ENCODE results near the gene FNDC11. TPM values are rescaled to one million over a fixed set of nuclear protein-coding genes. Genes with fewer than 3 reads are reported as not detected.
"Not testable (repeated sequence)": the region's sequence is repeated elsewhere in the genome, so short reads cannot be mapped to it uniquely, and the experiment has no call there.

Gene FNDC11
- polyA plus RNA-seq, 6 donors from 2014 or later = 0.08 to 5.2 (median 1.8) TPM

DNA sequence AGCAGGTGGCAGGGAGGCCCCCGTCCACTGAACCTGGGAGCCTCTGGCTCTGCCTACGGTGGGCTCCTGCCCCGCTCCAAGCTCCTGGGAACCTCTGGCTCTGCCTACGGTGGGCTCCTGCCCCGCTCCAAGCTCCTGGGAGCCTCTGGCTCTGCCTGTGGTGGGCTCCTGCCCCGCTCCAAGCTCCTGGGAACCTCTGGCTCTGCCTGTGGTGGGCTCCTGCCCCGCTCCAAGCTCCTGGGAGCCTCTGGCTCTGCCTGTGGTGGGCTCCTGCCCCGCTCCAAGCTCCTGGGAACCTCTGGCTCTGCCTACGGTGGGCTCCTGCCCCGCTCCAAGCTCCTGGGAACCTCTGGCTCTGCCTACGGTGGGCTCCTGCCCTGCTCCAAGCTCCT lies 17.1 kb downstream of the FNDC11 start:
- H3K27ac Mint-ChIP-seq; H3K9me3 Mint-ChIP-seq; ATAC-seq (ENCODE audit: low read depth in 2 of 2); H3K4me3 Mint-ChIP-seq; DNase-seq; H3K36me3 Mint-ChIP-seq; H3K27me3 Mint-ChIP-seq: not testable (repeated sequence)
- H3K4me1 Mint-ChIP-seq = peaks cover 26 to 35% (median 28%) of the 10 kb centered on the region in 3 donors

DNA sequence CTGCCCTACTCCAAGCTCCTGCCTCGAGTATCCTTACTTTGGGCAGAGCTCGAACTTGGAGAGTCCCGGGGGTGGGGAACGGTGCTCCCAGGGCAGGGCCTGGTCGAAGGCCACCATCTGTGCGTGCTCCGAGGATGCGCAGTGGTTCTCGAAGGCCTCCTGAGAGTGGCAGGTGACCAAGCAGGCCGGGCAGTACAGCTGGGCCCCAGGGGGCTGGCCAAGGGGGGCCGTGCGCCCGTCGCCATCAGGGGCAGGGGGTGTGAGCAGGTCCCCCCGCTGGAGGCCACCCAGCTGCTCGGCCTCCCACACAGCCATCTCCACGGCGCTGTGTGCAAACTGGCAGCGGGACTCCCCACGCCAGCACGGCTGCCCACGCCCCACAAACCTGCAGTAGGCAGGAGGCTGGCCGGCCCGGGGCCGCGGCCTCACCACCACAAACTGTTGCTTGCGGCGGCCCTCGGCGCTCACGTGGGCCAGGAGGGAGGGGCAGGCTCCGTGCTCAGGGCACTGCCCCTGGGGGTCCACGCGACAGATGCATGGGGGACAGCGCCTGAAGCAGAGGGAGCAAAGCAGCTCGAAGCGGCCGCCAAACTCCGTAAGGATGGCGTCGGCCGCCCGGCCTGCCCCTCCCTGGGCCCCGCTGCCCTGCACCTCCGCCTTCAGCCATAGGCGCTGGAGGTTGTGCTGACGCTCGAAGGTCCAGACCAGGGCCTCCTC lies 18.3 kb downstream of the FNDC11 start:
- DNase-seq (no peak), ATAC-seq (ENCODE audit: low read depth in 2 of 2) (no peak)
- Mint-ChIP-seq H3K4me3 (peak overlapping the region in 2 of 8 donors; percentile 25 to 87), H3K27ac (no peak overlapping the region), H3K36me3 (no peaks in the 10 kb centered on the region), H3K27me3 (no peaks in the 10 kb centered on the region), H3K9me3 (no peaks in the 10 kb centered on the region), H3K4me1 (peaks cover 24 to 30% (median 29%) of the 10 kb centered on the region in 3 donors)

DNA sequence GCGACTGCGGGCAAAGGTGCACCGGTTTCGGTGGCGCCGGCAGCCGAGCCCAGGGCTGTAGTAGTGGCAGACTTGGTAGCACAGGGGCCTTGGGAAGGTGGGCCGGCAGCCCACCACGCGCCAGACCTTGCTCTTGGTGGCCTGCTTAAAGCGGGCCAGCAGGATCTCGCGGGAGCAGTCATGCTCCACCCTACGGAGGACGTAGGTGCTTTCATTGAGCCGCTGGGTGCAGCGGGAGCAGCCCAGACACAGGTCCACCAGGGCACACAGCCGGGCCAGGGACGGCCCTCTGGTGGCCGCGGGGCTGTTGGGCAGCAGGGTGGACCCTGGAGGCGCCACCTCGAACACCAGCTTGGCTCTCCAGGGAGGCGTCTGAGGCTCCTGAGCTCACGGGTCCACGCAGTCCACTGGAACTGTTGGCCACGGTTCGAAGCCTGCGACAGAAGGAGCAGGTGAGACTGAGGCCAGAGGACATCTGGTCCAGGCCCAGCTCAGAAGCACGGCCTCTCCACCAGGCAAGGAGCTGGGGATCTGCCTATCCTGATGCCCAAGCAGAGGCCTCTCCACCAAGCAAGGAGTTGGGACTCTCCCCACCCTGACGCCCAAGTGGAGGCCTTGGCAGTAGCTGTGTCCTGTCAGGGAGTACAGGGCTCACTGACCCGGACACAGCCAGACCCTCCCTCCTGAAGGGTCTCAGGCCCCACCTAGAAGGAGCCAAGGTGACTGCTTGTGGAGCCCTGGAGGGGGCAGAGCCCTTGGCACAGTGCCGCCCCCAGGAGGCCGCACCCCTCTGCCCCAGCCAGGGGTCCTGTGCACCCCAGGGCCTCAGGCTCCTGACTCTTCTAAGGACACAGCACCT lies 19.1 kb downstream of the FNDC11 start:
- no peaks in the 10 kb centered on the region for H3K27me3 Mint-ChIP-seq
- ATAC-seq (ENCODE audit: low read depth in 2 of 2) (no peak), DNase-seq (no peak)
- peaks cover 16 to 22% (median 21%) of the 10 kb centered on the region in 3 donors for H3K4me1 Mint-ChIP-seq
- H3K27ac Mint-ChIP-seq = peak overlapping the region in 5 of 6 donors; percentile 44 to 96 (median 88)
- H3K9me3 Mint-ChIP-seq = no peaks in the 10 kb centered on the region
- no peaks in the 10 kb centered on the region for H3K36me3 Mint-ChIP-seq
- H3K4me3 Mint-ChIP-seq = peak overlapping the region; percentile 74 to 93 (median 87)

DNA sequence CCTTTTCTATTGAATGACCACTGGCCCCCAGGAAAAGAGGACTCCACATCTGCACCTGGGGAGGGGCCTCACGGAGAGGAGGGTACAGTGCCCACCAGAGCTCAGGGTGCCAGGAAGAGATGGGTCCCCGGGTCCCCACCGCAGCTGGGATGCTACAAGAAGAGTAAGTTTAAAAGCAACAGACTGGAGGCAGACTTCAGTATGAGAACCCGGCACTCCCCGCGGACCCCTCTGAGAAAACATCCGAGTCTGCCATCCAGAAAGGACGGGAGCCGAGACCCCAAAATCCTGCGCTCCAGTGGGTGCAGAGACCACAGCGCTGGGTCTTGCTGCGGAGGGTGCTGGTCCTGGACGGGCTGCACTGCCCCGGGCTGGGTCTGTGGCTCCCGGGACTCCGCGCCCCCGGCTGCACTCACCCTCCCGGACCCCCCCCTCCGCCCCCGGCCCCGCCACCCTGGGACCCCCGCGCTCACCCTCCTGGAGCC lies 19.7 kb downstream of the FNDC11 start:
- Mint-ChIP-seq H3K9me3 (no peaks in the 10 kb centered on the region), H3K27ac (peak overlapping the region in 5 of 6 donors; percentile 44 to 96 (median 88)), H3K4me3 (peak overlapping the region; percentile 74 to 93 (median 87)), H3K27me3 (no peaks in the 10 kb centered on the region), H3K36me3 (no peaks in the 10 kb centered on the region), H3K4me1 (peaks cover 13 to 19% (median 18%) of the 10 kb centered on the region in 3 donors)
- ATAC-seq (ENCODE audit: low read depth in 2 of 2) (peak; percentile 22 to 44), DNase-seq (no peak)

DNA sequence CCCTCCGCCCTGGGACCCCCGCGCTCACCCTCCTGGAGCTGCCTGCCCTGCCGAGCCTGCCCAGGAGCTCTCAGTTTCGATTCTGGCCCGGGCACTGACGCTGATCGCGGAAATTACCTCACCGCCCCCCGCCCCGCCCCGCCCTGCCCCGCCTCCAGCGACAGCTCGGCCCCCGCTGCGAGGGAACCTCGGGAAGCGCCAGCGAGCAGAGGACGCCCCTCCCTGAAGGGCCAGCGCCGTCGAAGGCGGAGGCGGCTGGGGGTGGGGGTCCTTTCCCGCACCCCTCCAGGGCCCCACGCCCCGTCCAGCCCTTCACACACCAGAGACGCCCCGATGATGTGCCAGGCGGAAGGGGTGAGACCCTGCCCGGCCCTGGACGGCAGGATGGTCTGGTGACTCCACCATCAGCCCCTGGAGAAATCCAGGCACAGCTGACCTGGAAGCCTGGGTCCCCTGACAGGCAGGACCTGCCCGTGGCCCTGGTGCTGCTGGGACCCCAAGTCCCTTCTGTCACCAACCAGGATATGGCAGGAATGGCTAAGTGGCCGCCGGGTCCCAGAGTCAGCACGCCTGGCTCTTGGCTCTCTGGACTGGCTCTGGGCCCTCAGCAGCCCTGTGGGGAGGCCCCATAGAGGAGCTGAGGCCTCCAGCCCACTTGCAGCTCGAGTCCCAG lies 20.3 kb downstream of the FNDC11 start, which contains the start of gene HELZ2:
Gene HELZ2 (minus strand): TSS at position 84 of the 673 bp plus-strand sequence. CDS start 1,854 bp downstream, outside the sequence.
- Mint-ChIP-seq H3K36me3 (no peaks in the 10 kb centered on the region), H3K4me3 (peak within 1 kb of the TSS; percentile 74 to 93 (median 87)), H3K4me1 (peaks cover 10 to 15% (median 13%) of the 10 kb centered on the region in 3 donors), H3K9me3 (no peaks in the 10 kb centered on the region), H3K27ac (peak within 1 kb of the TSS in 5 of 6 donors; percentile 80 to 96 (median 90)), H3K27me3 (no peaks in the 10 kb centered on the region)
- peak; percentile 63 for DNase-seq
- peak; percentile 94 to 95 for ATAC-seq (ENCODE audit: low read depth in 2 of 2)

DNA sequence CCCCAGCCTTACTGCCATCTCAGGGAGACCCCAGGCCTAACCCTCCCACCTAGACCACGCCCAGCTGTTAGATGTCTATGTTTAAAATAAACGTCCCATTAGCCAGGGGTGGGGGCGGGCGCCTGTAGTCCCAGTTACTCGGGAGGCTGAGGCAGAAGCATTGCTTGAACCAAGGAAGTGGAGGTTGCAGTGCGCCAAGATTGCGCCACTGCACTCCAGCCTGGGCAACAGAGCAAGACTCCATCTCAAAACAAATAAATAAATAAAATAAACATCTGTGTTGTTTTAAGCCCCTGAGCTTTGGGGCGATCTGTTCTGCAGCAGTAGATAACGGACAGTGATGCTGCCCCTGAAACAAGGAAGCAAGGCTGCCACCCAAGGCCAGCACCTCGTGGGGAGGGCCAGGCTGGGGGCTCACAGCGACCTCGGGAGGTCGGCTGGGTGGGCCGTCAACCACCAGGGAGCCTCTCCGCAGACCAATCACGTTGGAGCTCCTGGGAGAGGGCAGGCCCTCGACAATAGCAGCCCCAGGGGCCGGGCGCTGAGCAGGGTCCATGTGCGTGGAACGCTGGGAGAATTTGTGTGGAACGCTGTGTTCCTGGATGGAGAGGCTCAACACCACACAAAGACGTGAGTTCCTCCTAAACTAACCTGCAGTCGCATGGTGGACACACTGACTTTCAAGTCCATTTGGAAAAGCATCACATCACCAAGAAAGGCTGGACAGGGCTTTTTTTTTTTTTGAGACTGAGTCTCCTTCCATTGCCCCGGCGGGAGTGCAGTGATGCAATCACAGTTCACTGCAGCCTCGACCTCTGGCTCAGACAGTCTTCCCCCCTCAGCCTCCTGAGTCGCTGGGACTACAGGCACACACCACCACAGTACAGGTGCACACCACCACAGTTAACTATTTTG lies 21.1 kb downstream of the FNDC11 start:
- H3K4me3 Mint-ChIP-seq = peak overlapping the region; percentile 47 to 87 (median 79)
- H3K36me3 Mint-ChIP-seq = no peaks in the 10 kb centered on the region
- DNase-seq (no peak), ATAC-seq (ENCODE audit: low read depth in 2 of 2) (no peak)
- H3K9me3 Mint-ChIP-seq = no peaks in the 10 kb centered on the region
- peak overlapping the region in 4 of 6 donors; percentile 47 to 88 (median 72) for H3K27ac Mint-ChIP-seq
- peaks cover 4 to 12% (median 7%) of the 10 kb centered on the region in 3 donors for H3K4me1 Mint-ChIP-seq
- H3K27me3 Mint-ChIP-seq = no peaks in the 10 kb centered on the region

DNA sequence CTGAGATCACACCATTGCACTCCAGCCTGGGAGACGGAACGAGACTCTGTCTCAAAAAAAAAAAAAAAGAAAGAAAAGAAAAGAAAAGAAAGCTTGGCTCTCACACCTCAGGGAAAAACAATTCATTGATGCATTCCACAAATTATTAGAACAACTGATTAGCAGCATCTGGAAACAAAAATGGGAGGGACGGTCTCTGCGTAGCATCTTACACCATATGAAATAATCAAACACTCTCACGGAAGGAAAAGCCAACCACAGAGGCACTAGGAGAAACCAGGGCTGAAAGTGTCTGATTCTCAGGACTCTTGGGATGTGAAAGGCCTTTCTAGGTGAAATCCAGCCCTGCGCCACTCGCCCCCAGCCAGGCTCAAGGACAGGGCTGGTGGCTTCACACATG lies 22.4 kb downstream of the FNDC11 start:
- peak overlapping the region in 3 of 6 donors; percentile 0 to 32 (median 6) for H3K27ac Mint-ChIP-seq
- no peaks in the 10 kb centered on the region for H3K9me3 Mint-ChIP-seq
- H3K36me3 Mint-ChIP-seq = no peaks in the 10 kb centered on the region
- ATAC-seq (ENCODE audit: low read depth in 2 of 2) = no peak
- H3K27me3 Mint-ChIP-seq = no peaks in the 10 kb centered on the region
- H3K4me1 Mint-ChIP-seq = peaks cover 11 to 17% (median 14%) of the 10 kb centered on the region in 3 donors
- H3K4me3 Mint-ChIP-seq = peak overlapping the region in 2 of 8 donors; percentile 50 to 72
- no peak for DNase-seq

DNA sequence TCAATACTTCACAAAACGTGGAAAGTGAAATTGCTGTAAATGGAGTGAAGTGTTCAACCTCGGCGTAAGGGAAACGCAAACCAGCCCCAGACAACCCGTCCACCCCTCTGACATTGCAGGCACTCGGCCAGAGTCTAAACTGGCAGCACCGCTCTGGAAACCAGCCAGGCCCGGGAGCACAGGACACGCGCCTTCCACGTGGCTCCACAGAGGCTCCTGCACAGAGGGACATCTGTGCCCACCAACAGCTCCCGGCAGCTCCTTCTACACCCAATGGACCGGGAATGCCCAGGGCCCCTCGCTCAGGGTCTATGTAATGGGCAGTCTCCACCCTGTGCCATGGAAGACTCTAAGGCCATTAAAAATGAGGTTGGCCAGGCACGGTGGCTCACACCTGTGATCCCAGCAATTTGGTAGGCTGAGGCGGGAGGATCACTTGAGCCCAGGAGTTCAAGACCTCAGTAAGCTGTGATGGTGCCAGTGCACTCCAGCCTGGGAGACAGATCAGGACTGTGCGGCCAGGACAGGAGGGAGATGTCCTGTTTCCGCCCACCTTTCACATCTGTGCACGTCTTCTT lies 23.4 kb downstream of the FNDC11 start:
- peak overlapping the region in 1 of 8 donors; percentile 42 for H3K4me3 Mint-ChIP-seq
- no peak for DNase-seq
- H3K27me3 Mint-ChIP-seq = no peaks in the 10 kb centered on the region
- H3K9me3 Mint-ChIP-seq = no peaks in the 10 kb centered on the region
- H3K36me3 Mint-ChIP-seq = no peaks in the 10 kb centered on the region
- peaks cover 11 to 17% (median 14%) of the 10 kb centered on the region in 3 donors for H3K4me1 Mint-ChIP-seq
- no peak for ATAC-seq (ENCODE audit: low read depth in 2 of 2)
- H3K27ac Mint-ChIP-seq = no peak overlapping the region

DNA sequence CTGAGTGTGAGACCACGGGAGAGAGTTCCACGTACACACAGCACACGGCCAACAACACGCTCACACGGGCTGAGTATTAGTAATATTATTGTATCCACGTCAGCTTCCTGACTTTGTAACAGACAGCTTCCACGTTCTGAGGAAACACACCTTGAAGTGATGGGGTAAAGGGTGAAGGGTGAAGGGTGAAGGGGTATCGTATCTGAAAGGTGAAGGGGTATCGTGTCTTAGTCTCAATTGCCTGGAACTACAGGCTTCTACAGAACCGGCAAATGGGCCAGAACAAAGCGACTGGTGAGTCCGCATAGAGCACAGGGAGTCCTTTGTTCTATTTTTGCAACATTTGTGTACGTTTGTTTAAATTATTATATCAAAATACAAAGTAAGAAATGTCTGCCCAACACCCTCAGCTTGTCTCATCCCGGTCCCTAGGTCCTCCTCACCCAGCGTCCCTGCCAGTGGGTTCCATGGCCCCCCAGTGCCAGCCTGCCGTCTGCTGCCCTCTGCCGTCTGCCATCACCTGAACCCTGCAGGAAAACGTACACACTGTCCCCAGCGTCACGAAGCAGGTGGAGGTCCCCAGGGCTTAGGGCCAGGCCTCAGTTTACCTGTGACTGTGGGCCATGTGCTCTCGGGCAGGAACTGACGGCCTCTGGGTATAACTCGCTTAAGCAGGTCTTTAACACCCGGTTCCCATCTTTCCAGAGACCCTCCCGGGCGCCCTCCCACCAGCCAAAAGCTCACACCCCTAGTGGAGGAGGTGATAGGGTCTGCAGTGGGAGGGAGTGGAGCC lies 24.5 kb downstream of the FNDC11 start:
- no peak for DNase-seq
- ATAC-seq (ENCODE audit: low read depth in 2 of 2) = no peak
- Mint-ChIP-seq H3K36me3 (no peaks in the 10 kb centered on the region), H3K9me3 (no peaks in the 10 kb centered on the region), H3K4me1 (peaks cover 11 to 16% (median 12%) of the 10 kb centered on the region in 3 donors), H3K27ac (peak overlapping the region in 1 of 6 donors; percentile 44), H3K27me3 (no peaks in the 10 kb centered on the region), H3K4me3 (no peak overlapping the region)

DNA sequence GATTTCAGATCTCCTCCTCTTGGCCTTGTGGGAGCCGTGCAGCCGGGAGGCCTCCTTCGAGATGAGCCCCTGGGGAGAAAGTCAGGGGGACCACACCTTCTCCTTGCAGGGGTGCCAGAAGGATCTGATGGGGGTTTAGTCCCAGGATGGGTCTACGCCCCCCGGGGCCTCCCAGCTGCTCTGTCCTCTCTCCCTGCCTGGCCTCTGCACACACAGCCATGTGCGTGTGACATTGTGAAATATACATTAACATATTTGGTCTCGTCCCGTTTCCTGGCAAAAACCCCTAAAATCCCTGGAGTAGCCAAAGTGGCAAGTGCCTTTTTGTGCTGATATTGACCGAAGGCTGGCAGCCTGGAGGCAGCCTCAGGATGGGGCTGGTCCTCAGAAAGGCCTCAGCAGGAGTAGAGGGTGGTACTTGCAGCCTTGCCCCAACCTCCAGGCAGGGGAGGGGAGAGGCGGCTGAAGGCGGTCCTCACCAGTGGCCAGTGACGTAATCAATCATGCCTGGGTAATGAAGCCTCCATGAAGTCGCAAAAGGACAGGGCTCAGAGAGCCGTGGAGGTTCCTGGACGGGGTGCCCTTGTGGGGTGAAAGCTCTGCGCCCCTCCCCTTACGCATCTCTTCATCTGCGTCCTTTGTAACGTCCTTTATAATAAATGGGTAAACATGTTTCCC lies 25.2 kb downstream of the FNDC11 start:
- ATAC-seq (ENCODE audit: low read depth in 2 of 2) = no peak
- DNase-seq = no peak
- Mint-ChIP-seq H3K9me3 (no peaks in the 10 kb centered on the region), H3K36me3 (no peaks in the 10 kb centered on the region), H3K27me3 (no peaks in the 10 kb centered on the region), H3K4me1 (peaks cover 8 to 11% (median 9%) of the 10 kb centered on the region in 3 donors), H3K27ac (peak overlapping the region in 1 of 6 donors; percentile 29), H3K4me3 (peak overlapping the region in 1 of 8 donors; percentile 7)
